Uterus (tissue), 4 donors: ENCODE data around the gene ZNF524. TPM values are rescaled to one million over a fixed set of nuclear protein-coding genes. Genes with fewer than 3 reads are reported as not detected.
"Not testable (repeated sequence)": the region's sequence is repeated elsewhere in the genome, so short reads cannot be mapped to it uniquely, and the experiment has no call there.

Experiments
- DNase-seq, 2 donors: peaks; one replicate each; pipeline ENCODE4 v3.0.0-alpha.2; 2019 to 2020
- H3K27ac ChIP-seq, 2 donors: fragments of 200-600 bp; sonication (generic); 1 replicate in 1 of 2; 2 replicates in 1 of 2; pipeline ENCODE4 v1.5.1; 2016 to 2018
- H3K27me3 ChIP-seq, 2 donors: fragments of 200-600 bp; sonication (generic); one replicate each; pipeline ENCODE4 v1.5.1; 2018 to 2019; ENCODE audit warnings: control low read depth in 1 of 2
- H3K36me3 ChIP-seq, 2 donors: fragments of 200-600 bp; sonication (generic); one replicate each; pipeline ENCODE4 v1.5.1; 2019; ENCODE audit warnings: control low read depth in 1 of 2
- H3K4me1 ChIP-seq, 2 donors: fragments of 200-600 bp; sonication (generic); one replicate each; pipeline ENCODE4 v1.5.1; 2018 to 2019; ENCODE audit warnings: control low read depth in 1 of 2
- H3K4me3 ChIP-seq, 2 donors: fragments of 200-600 bp; sonication (generic); 1 replicate in 1 of 2; 2 replicates in 1 of 2; pipeline ENCODE4 v1.5.1; 2018 to 2019; ENCODE audit warnings: mild to moderate bottlenecking in 1 of 2
- H3K9me3 ChIP-seq, 2 donors: fragments of 200-600 bp; sonication (generic); one replicate each; pipeline ENCODE4 v1.5.1; 2019; ENCODE audit warnings: control low read depth in 1 of 2
- POLR2A ChIP-seq, 2 donors: fragments of 450-650 bp; IDR thresholded peaks; one replicate each; pipeline ENCODE4 v1.6.1; 2016; ENCODE audit warnings: antibody characterized with exemption in 2 of 2, mild to moderate bottlenecking in 1 of 2, moderate library complexity in 1 of 2
- intact Hi-C: fragments of 100-400 bp; cut with DNase I; formaldehyde crosslinking; loops from one replicate; pipeline ENCODE4 v1.15.1; 2023; ENCODE audit warnings: low total_unique reads
- total RNA-seq, 4 donors: library from RNA; depleted of rRNA in 3 of 4; stranded (reverse); fragments of >200 nt in 3 of 4; gene quantifications; one replicate each; pipeline versions ENCODE4 v1.1.0 to v1.2.4, GENCODE V29; 2014 to 2023
- TF ChIP-seq, protein P1 (sequence below), 4 experiments: fragments of 200-600 bp in 2 of 4; fragments of 450-650 bp in 2 of 4; sonication (generic) in 2 of 4; IDR thresholded peaks; one replicate each; pipeline ENCODE4 v1.5.1; 2016 to 2019; ENCODE audit warnings: antibody characterized with exemption in 4 of 4, mild to moderate bottlenecking in 2 of 4, moderate library complexity in 1 of 4
- donor health status: DM: yes; HTN: yes; CAD: no.

ZNF524 gene
- total RNA-seq, 4 donors from 2014 or later = 5.4 to 20.4 (median 14.6) TPM

DNA sequence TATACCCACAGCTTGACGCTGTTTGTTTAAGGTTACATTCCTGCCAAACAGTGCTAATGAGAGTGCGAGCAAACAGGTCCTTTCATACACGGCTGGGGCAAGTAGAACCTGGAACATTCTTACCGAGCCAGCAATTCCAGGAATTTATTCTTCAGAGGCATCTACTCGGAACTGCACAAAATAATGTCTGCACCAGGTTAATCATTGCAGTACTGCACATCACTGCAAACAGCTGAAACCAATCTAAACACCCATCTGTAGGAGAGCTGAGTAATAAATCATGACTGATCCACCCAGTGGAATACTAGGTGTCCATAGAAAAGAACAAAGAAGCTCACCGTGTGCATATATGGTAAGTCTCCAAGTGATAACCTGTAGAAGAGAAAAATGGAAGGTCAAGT lies 18.3 kb upstream of the ZNF524 start:
- DNase-seq = no peak
- peak overlapping the region in 1 of 2 donors; percentile 11 for H3K27ac ChIP-seq
- H3K27me3 ChIP-seq = no peaks in the 10 kb centered on the region
- no peak overlapping the region for H3K4me3 ChIP-seq
- no peaks in the 10 kb centered on the region for H3K36me3 ChIP-seq
- TF ChIP-seq, protein P1, sequence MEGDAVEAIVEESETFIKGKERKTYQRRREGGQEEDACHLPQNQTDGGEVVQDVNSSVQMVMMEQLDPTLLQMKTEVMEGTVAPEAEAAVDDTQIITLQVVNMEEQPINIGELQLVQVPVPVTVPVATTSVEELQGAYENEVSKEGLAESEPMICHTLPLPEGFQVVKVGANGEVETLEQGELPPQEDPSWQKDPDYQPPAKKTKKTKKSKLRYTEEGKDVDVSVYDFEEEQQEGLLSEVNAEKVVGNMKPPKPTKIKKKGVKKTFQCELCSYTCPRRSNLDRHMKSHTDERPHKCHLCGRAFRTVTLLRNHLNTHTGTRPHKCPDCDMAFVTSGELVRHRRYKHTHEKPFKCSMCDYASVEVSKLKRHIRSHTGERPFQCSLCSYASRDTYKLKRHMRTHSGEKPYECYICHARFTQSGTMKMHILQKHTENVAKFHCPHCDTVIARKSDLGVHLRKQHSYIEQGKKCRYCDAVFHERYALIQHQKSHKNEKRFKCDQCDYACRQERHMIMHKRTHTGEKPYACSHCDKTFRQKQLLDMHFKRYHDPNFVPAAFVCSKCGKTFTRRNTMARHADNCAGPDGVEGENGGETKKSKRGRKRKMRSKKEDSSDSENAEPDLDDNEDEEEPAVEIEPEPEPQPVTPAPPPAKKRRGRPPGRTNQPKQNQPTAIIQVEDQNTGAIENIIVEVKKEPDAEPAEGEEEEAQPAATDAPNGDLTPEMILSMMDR (IDR thresholded peaks at IDR 0.05) = no peak
- no peak for TF ChIP-seq POLR2A (IDR thresholded peaks at IDR 0.05)
- H3K9me3 ChIP-seq = no peaks in the 10 kb centered on the region
- H3K4me1 ChIP-seq = peaks cover 0 to under 1% of the 10 kb centered on the region in 2 donors
- intact Hi-C loops = no loop called here

DNA sequence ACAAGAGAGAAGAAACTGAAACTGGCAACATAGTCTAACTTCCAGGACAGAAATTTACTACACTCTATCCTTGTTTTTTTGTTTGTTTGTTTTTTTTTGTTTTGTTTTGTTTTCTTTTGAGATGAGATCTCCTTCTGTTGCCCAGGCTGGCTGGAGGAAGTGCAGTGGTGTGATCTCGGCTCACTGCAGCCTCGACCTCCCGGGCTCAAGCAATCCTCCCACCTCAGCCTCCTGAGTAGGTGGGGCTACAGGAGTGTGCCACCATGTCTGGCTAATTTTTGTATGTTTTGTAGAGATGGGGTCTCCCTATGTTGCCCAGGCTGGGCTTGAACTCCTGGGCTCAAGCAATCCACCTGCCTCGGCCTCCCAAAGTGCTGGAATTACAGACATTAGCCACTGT lies 17.8 kb upstream of the ZNF524 start:
- H3K27ac ChIP-seq, H3K36me3 ChIP-seq, H3K4me1 ChIP-seq, H3K9me3 ChIP-seq, H3K27me3 ChIP-seq, intact Hi-C loops, DNase-seq, H3K4me3 ChIP-seq: not testable (repeated sequence)

DNA sequence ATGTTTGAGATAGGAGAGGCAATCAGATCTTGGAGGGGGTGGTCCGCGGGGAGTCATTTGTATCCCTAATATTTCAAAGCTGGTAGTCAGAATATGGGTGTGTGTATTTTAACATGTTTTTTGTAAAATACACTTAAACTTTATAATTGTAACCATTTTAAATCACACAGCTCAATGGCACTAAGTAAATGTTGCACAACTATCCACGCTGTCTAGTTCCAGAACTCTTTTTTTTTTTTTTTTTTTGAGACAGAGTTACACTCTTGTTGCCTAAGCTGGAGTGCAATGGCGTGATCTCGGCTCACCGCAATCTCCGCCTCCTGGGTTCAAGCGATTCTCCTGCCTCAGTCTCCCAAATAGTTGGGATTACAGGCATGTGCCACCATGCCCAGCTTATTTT lies 16.2 kb upstream of the ZNF524 start:
- H3K27me3 ChIP-seq, DNase-seq, intact Hi-C loops, H3K4me1 ChIP-seq, H3K4me3 ChIP-seq, H3K9me3 ChIP-seq, H3K27ac ChIP-seq, H3K36me3 ChIP-seq: not testable (repeated sequence)

DNA sequence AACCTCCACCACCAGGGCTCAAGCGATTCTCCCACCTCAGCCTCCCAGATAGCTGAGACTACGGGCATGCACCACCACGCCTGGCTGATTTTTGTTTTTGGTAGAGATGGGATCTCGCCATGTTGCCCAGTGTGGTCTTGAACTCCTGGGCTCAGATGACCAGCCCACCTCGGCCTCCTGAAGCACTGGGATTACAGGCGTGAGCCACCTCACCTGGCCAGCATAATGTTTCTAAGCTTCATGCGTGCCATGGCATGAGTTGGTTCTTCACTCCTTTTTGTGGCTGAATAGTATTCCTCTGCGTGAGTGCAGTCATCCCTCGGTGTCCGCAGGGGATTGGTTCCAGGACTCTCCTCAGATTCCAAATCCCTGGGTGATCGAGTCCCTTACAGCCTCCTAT lies 15.2 kb upstream of the ZNF524 start:
- peaks cover 0 to 5% of the 10 kb centered on the region in 2 donors for H3K4me1 ChIP-seq
- H3K4me3 ChIP-seq = no peak overlapping the region
- intact Hi-C loops = no loop called here
- H3K27me3 ChIP-seq = no peaks in the 10 kb centered on the region
- TF ChIP-seq, protein P1 (IDR thresholded peaks at IDR 0.05) = no peak
- no peak for TF ChIP-seq POLR2A (IDR thresholded peaks at IDR 0.05)
- no peak for DNase-seq
- H3K36me3 ChIP-seq = no peaks in the 10 kb centered on the region
- no peaks in the 10 kb centered on the region for H3K9me3 ChIP-seq
- H3K27ac ChIP-seq = no peak overlapping the region

DNA sequence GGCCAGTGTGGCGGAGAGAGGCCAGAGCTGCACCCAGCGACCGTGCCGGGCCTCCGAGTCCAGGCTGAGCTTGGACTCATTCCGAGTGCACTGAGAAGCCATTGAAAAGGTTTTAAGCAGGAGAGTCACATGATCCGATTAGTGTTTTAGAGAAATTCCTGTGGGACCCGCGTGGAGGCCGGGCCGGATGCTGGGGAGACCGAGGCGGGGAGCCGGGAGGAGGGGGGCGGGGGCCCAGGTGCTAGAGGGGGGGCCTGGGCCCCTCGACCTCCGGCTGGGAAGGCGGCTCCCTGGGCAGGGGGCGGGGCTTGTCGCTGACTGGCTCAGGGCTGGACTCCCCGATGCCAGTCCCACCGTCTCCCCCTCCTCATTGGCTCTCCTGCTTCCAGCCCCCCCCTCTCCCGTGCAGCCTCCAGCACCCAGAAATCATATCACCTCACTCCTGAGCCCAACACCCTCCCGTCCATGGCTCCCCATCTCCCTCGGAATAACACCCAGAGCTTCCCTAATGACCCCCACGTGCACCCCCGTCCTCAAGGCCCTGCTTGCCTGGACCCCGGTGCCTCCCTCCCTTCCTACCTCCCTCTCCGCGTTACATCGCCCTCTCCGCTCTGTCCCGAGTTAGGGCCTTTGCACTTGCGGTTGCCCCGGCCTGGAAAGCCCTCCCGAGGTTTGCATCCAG lies 14.3 kb upstream of the ZNF524 start:
- Histone ChIP-seq H3K4me3 (peak overlapping the region; percentile 1 to 29), H3K27ac (peak overlapping the region; percentile 35 to 70)

DNA sequence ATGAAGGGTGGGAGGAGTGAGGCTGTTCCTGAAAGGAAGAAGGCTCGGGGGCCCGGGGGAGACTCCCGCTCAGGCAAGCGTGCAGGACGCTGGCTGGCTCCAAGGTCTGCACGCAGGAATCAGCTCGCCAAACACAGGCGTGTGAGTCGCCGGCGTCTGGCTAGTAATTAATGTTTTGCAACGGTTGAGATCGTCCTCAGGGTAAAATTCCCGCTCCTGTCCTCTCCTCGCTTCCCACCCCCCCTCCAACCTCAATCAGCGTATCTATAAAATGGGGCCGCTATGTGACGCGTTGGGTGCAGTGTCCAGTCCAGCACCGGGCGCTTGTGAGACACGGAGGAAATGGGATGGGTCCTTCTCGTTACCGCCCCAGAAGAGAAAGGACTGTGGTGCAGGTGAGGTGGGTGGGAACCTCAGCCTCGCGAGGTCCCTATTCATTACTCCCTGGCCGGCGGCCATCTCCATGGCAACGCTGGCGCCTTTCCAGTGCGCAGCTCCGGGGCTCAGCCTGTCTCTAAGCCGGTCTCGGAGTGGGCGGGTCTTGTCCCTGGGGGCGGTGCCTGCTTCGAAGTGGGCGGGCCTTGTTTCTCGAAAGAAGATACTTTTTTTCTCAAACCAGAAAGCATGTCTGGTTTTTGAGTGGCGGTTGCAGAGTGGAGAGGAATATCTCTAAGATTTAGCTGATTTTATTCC lies 13.0 kb upstream of the ZNF524 start:
- intact Hi-C loops = no loop called here
- peak; percentile 94 for DNase-seq
- H3K27ac ChIP-seq = no peak overlapping the region
- peak overlapping the region; percentile 5 to 26 for H3K4me3 ChIP-seq
- peaks cover 0 to 5% of the 10 kb centered on the region in 2 donors for H3K4me1 ChIP-seq
- H3K27me3 ChIP-seq = no peaks in the 10 kb centered on the region
- no peaks in the 10 kb centered on the region for H3K9me3 ChIP-seq
- no peaks in the 10 kb centered on the region for H3K36me3 ChIP-seq
- TF ChIP-seq, protein P1 (IDR thresholded peaks at IDR 0.05) = no peak
- peak in 1 of 2 donors; percentile 24 for TF ChIP-seq POLR2A (IDR thresholded peaks at IDR 0.05)

More for the DNA sequence above, 14.3 kb upstream of the ZNF524 start:
- H3K4me1 ChIP-seq = peaks cover 0 to 5% of the 10 kb centered on the region in 2 donors
- H3K27me3 ChIP-seq = no peaks in the 10 kb centered on the region
- TF ChIP-seq, protein P1 (IDR thresholded peaks at IDR 0.05) = no peak
- TF ChIP-seq POLR2A (IDR thresholded peaks at IDR 0.05) = no peak
- intact Hi-C loops = no loop called here
- DNase-seq = peak; percentile 72 to 82
- H3K36me3 ChIP-seq = no peaks in the 10 kb centered on the region
- H3K9me3 ChIP-seq = no peaks in the 10 kb centered on the region
